NB4 (cell line): ENCODE measurements around the gene B4GALT2.

Experiments
- MYC ChIP-seq: IDR thresholded peaks from 2 replicates; pipeline ENCODE4 v1.6.1; 2011; ENCODE audit warnings: low read depth, low read length
- POLR2A ChIP-seq: IDR thresholded peaks from 2 replicates; pipeline ENCODE4 v1.6.1; 2011; ENCODE audit warnings: mild to moderate bottlenecking; ENCODE audit not compliant: insufficient read length; ENCODE audit errors: extremely low read depth
- TF ChIP-seq, protein P1 (sequence below): IDR thresholded peaks from one replicate; pipeline ENCODE4 v1.5.1; 2012; ENCODE audit warnings: low read depth, low read length

GRCh38 chr1:43931711-43932660, 47.0 kb upstream of the B4GALT2 start:
- TF ChIP-seq, protein P1, sequence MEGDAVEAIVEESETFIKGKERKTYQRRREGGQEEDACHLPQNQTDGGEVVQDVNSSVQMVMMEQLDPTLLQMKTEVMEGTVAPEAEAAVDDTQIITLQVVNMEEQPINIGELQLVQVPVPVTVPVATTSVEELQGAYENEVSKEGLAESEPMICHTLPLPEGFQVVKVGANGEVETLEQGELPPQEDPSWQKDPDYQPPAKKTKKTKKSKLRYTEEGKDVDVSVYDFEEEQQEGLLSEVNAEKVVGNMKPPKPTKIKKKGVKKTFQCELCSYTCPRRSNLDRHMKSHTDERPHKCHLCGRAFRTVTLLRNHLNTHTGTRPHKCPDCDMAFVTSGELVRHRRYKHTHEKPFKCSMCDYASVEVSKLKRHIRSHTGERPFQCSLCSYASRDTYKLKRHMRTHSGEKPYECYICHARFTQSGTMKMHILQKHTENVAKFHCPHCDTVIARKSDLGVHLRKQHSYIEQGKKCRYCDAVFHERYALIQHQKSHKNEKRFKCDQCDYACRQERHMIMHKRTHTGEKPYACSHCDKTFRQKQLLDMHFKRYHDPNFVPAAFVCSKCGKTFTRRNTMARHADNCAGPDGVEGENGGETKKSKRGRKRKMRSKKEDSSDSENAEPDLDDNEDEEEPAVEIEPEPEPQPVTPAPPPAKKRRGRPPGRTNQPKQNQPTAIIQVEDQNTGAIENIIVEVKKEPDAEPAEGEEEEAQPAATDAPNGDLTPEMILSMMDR = no peak
- TF ChIP-seq MYC (peak; percentile 18; the same call in 1 of the 2 replicates), POLR2A (no peak)
